CD14-positive monocyte (primary cell): Measurements from ENCODE around the gene RPS14. TPM values are rescaled to one million over a fixed set of nuclear protein-coding genes. Genes with fewer than 3 reads are reported as not detected.
A peak's percentile ranks its signal among the peaks of the same experiment; 100 is the strongest.

Experiments used
- DNase-seq, 3 donors: peaks; one replicate each; pipeline ENCODE4 v3.0.0-alpha.2; 2011 to 2022
- H2AFZ ChIP-seq: 2 replicates; pipeline ENCODE4 v1.6.0; 2012; ENCODE audit warnings: mild to moderate bottlenecking, low read depth, low read length, inconsistent platforms; ENCODE audit not compliant: insufficient read depth, poor library complexity, severe bottlenecking
- H3K27ac ChIP-seq, 2 donors: 1 replicate in 1 of 2; 2 replicates in 1 of 2; pipeline ENCODE4 v1.5.1; 2012 to 2013; ENCODE audit warnings: low read length in 2 of 2, control low read depth in 1 of 2, inconsistent platforms in 1 of 2, low read depth in 1 of 2, mild to moderate bottlenecking in 1 of 2
- H3K27me3 ChIP-seq, 2 donors: one replicate each; pipeline versions ENCODE4 v1.6.0 to v1.6.1; 2011 to 2013; ENCODE audit warnings: low read length in 2 of 2; ENCODE audit not compliant: control insufficient read depth in 2 of 2, insufficient read depth in 2 of 2
- H3K36me3 ChIP-seq, 2 donors: replicated peaks in 1 of 2; 1 replicate in 1 of 2; 2 replicates in 1 of 2; pipeline versions ENCODE4 v1.5.1 to v1.6.1; 2012 to 2013; ENCODE audit warnings: low read length in 2 of 2, control low read depth in 1 of 2, inconsistent platforms in 1 of 2, mild to moderate bottlenecking in 1 of 2; ENCODE audit not compliant: insufficient read depth in 2 of 2, control insufficient read depth in 1 of 2
- H3K4me1 ChIP-seq, 2 donors: 1 replicate in 1 of 2; 2 replicates in 1 of 2; pipeline versions ENCODE4 v1.5.1 to v1.6.1; 2012 to 2013; ENCODE audit warnings: low read length in 2 of 2, control low read depth in 1 of 2, inconsistent platforms in 1 of 2, mild to moderate bottlenecking in 1 of 2, moderate library complexity in 1 of 2; ENCODE audit not compliant: insufficient read depth in 2 of 2, control insufficient read depth in 1 of 2
- H3K4me2 ChIP-seq: replicated peaks from 2 replicates; pipeline ENCODE3; 2012; ENCODE audit warnings: low read length, moderate library complexity, mild to moderate bottlenecking; ENCODE audit not compliant: poor library complexity, severe bottlenecking; ENCODE audit errors: extremely low read depth
- H3K4me3 ChIP-seq, 3 experiments: fragments of 200-600 bp in 1 of 3; sonication (generic) in 1 of 3; replicated peaks in 1 of 3; 1 replicate in 2 of 3; 2 replicates in 1 of 3; pipeline ENCODE4 v1.5.1; 2011 to 2013; ENCODE audit warnings: low read length in 3 of 3, mild to moderate bottlenecking in 3 of 3, control low read depth in 2 of 3, low read depth in 2 of 3, inconsistent platforms in 1 of 3, moderate library complexity in 1 of 3
- H3K79me2 ChIP-seq: 2 replicates; pipeline ENCODE4 v1.6.0; 2012; ENCODE audit warnings: mild to moderate bottlenecking, control low read depth, inconsistent platforms, low read length, moderate library complexity; ENCODE audit not compliant: insufficient read depth
- H3K9ac ChIP-seq: 2 replicates; pipeline ENCODE4 v1.6.0; 2017; ENCODE audit warnings: low read length, mild to moderate bottlenecking; ENCODE audit not compliant: insufficient read depth, poor library complexity, severe bottlenecking
- H3K9me3 ChIP-seq, 2 donors: replicated peaks in 1 of 2; 1 replicate in 1 of 2; 2 replicates in 1 of 2; pipeline versions ENCODE4 v1.5.1 to v1.6.1; 2012 to 2013; ENCODE audit warnings: low read length in 2 of 2, control low read depth in 1 of 2; ENCODE audit not compliant: control insufficient read depth in 1 of 2, insufficient read depth in 1 of 2
- H4K20me1 ChIP-seq: 2 replicates; pipeline ENCODE4 v1.6.0; 2012; ENCODE audit warnings: mild to moderate bottlenecking, low read length, control low read depth, moderate library complexity; ENCODE audit not compliant: insufficient read depth
- H3K27ac Mint-ChIP-seq, 7 donors: one replicate each; pipeline ENCODE4 v1.8.0; 2020; ENCODE audit warnings: mild to moderate bottlenecking in 7 of 7, mixed read lengths in 7 of 7, moderate library complexity in 6 of 7, inconsistent platforms in 2 of 7
- H3K27me3 Mint-ChIP-seq, 3 donors: one replicate each; pipeline ENCODE4 v1.8.0; 2021 to 2022; ENCODE audit warnings: low read depth in 3 of 3, mild to moderate bottlenecking in 3 of 3, mixed read lengths in 3 of 3, moderate library complexity in 3 of 3, inconsistent platforms in 1 of 3
- H3K36me3 Mint-ChIP-seq, 2 donors: one replicate each; pipeline ENCODE4 v1.8.0; 2020; ENCODE audit warnings: mixed read lengths in 2 of 2, inconsistent platforms in 1 of 2, mild to moderate bottlenecking in 1 of 2
- H3K4me1 Mint-ChIP-seq: one replicate; pipeline ENCODE4 v1.8.0; 2020; ENCODE audit warnings: mild to moderate bottlenecking, mixed read lengths
- H3K4me3 Mint-ChIP-seq, 2 donors: one replicate each; pipeline ENCODE4 v1.8.0; 2020; ENCODE audit warnings: mild to moderate bottlenecking in 2 of 2, mixed read lengths in 2 of 2, moderate library complexity in 1 of 2
- H3K9me3 Mint-ChIP-seq, 7 donors: one replicate each; pipeline ENCODE4 v1.8.0; 2020 to 2022; ENCODE audit warnings: mixed read lengths in 7 of 7, mild to moderate bottlenecking in 6 of 7, moderate library complexity in 6 of 7, inconsistent platforms in 2 of 7
- WGBS: methylation state at CpG from one replicate; pipeline ENCODE4 v1.1.5; 2013; ENCODE audit warnings: missing lambda C conversion rate; ENCODE audit not compliant: insufficient coverage; 5-methylcytosine and 5-hydroxymethylcytosine counted together
- intact Hi-C, 2 donors: fragments of 100-400 bp; cut with micrococcal nuclease; formaldehyde crosslinking; loops; one replicate each; pipeline versions ENCODE4 v1.15.0 to v1.15.1; 2023
- polyA plus RNA-seq, 3 donors: library from polyadenylated mRNA; depleted of rRNA in 1 of 3; unstranded in 2 of 3; stranded (reverse) in 1 of 3; fragments of 300-500 nt in 2 of 3; fragments of >200 nt in 1 of 3; fragmentation: Illumina TruSeq in 2 of 3; gene quantifications; 1 replicate in 2 of 3; 2 replicates in 1 of 3; pipeline ENCODE4 v1.2.3, GENCODE V29; 2012 to 2021
- TF ChIP-seq, protein P1 (sequence below): fragments of 200-600 bp; IDR thresholded peaks from one replicate; pipeline ENCODE4 v1.8.0; 2022; ENCODE audit warnings: antibody characterized with exemption, mild to moderate bottlenecking

RPS14 gene
- polyA plus RNA-seq, 3 donors = 2,768 to 4,675 (median 3,499) TPM

DNA sequence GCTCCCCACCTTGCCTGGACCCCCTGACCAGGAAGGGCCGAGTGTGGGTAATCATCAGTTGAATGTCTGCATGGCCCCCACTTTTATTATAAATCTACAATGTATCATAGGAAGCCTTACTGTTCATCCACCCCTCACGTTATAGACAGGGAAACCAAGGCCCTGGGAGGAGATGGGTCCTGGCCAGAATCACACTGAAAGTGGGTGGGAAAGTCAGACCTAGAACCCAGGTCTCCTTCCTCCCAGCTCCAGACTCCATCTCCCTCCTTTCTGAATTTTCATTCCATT lies 53.9 kb downstream of the RPS14 start:
- Mint-ChIP-seq H3K9me3 (no peaks in the 10 kb centered on the region), H3K27ac (peak overlapping the region in 1 of 7 donors; percentile 28), H3K4me1 (peaks cover 3% of the 10 kb centered on the region), H3K27me3 (peaks cover 0 to 2% (median 1%) of the 10 kb centered on the region in 3 donors), H3K4me3 (no peak overlapping the region), H3K36me3 (peaks cover 69 to 97% of the 10 kb centered on the region in 2 donors)
- Histone ChIP-seq H2AFZ (no peak overlapping the region), H3K4me1 (no peaks in the 10 kb centered on the region), H4K20me1 (peaks cover 99% of the 10 kb centered on the region), H3K27ac (no peak overlapping the region), H3K27me3 (no peaks in the 10 kb centered on the region), H3K4me3 (no peak overlapping the region), H3K79me2 (no peaks in the 10 kb centered on the region), H3K9ac (no peak overlapping the region), H3K36me3 (peaks cover 75 to 88% of the 10 kb centered on the region in 2 donors), H3K9me3 (no peaks in the 10 kb centered on the region), H3K4me2 (no peak overlapping the region)
- intact Hi-C loops = loop anchor here in 1 of 2 donors (5.0 kb wide), 1 partner anchor 42 kb away; no protein-coding TSS in a partner anchor
- DNase-seq = no peak
- no CpG with 5 or more reads among the region's 2 CpGs for WGBS
- TF ChIP-seq, protein P1, sequence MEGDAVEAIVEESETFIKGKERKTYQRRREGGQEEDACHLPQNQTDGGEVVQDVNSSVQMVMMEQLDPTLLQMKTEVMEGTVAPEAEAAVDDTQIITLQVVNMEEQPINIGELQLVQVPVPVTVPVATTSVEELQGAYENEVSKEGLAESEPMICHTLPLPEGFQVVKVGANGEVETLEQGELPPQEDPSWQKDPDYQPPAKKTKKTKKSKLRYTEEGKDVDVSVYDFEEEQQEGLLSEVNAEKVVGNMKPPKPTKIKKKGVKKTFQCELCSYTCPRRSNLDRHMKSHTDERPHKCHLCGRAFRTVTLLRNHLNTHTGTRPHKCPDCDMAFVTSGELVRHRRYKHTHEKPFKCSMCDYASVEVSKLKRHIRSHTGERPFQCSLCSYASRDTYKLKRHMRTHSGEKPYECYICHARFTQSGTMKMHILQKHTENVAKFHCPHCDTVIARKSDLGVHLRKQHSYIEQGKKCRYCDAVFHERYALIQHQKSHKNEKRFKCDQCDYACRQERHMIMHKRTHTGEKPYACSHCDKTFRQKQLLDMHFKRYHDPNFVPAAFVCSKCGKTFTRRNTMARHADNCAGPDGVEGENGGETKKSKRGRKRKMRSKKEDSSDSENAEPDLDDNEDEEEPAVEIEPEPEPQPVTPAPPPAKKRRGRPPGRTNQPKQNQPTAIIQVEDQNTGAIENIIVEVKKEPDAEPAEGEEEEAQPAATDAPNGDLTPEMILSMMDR = no peak

DNA sequence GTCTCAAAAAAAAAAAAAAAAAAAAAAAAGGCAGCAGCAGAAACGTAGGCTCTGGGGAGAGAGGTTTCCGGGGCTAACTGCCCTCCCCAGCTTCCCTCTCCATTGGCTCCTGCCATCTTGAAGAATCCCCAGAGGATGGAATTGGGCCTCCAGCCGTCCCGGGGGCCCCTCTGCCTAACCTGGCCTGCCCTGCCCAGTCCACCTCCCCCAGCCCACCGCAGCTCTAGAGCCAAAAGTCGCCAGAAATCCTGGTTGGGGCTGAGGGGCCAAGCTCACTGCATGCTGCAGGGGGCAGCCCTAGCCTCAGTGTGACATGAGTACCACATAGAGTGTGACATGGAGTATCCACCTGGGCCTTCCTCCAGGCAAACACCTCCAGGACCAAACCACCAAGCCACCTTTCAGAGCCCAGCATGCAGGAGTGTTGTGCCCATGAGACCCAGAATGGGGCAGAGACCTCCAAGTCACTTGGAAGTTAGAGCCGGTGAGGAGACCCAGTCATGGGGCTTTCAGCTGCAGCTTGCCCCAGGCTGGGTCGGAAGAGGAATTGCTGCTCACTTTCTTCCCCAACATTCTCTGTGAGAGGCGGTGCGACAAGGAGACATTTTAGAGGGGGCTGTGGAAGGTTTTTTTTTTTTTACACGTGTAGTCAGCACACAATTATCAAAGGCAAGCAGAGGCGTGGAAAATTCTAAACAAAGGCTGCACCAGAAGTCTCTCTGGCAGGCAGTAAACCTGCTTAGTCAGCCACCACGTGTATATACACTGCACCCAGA lies 54.4 kb downstream of the RPS14 start:
- no peak for DNase-seq
- Mint-ChIP-seq H3K4me1 (peaks cover 3% of the 10 kb centered on the region), H3K4me3 (no peak overlapping the region), H3K9me3 (no peaks in the 10 kb centered on the region), H3K27ac (peak overlapping the region in 3 of 7 donors; percentile 63 to 83 (median 64)), H3K27me3 (peaks cover 0 to 2% (median 1%) of the 10 kb centered on the region in 3 donors), H3K36me3 (peaks cover 70 to 97% of the 10 kb centered on the region in 2 donors)
- no peaks in the 10 kb centered on the region for H3K9me3 ChIP-seq
- H3K4me1 ChIP-seq = no peaks in the 10 kb centered on the region
- no peak overlapping the region for H3K9ac ChIP-seq
- TF ChIP-seq, protein P1 = no peak
- H3K4me2 ChIP-seq = no peak overlapping the region
- H3K36me3 ChIP-seq = peaks cover 73 to 88% of the 10 kb centered on the region in 2 donors
- no peak overlapping the region for H2AFZ ChIP-seq
- peaks cover 98% of the 10 kb centered on the region for H4K20me1 ChIP-seq
- H3K27me3 ChIP-seq = no peaks in the 10 kb centered on the region
- intact Hi-C loops = loop anchor here in 1 of 2 donors (5.0 kb wide), 1 partner anchor 42 kb away; no protein-coding TSS in a partner anchor
- H3K79me2 ChIP-seq = no peaks in the 10 kb centered on the region
- H3K4me3 ChIP-seq = no peak overlapping the region
- WGBS = 84% methylated on average over 6 of the region's 13 CpGs
- H3K27ac ChIP-seq = no peak overlapping the region
